SH-SY5Y (cell line): ENCODE measurements around the gene HDGF.

Experiments used
- GATA2 ChIP-seq: IDR thresholded peaks from 2 replicates; pipeline ENCODE4 v1.6.1; 2011; ENCODE audit warnings: mild to moderate bottlenecking, low read depth, low read length
- GATA3 ChIP-seq: IDR thresholded peaks from 2 replicates; pipeline ENCODE4 v1.6.1; 2011; ENCODE audit warnings: low read depth, mild to moderate bottlenecking, low read length, moderate library complexity

- peak; percentile 53 for TF ChIP-seq GATA2
- no peak for TF ChIP-seq GATA3
Observed at GRCh38 chr1:156747742-156748669, 3.5 kb downstream of the HDGF start.
